Epithelial cell of prostate (primary cell): ENCODE measurements around the gene PROS1.
"Not testable (repeated sequence)": the region's sequence is repeated elsewhere in the genome, so short reads cannot be mapped to it uniquely, and the experiment has no call there.

Experiments
- DNase-seq: peaks from one replicate; pipeline ENCODE4 v3.0.0-alpha.2; 2011; ENCODE audit warnings: low read depth, low spot score
- H3K27ac ChIP-seq: fragments of 450-650 bp; 2 replicates; pipeline ENCODE4 v1.5.1; 2017; ENCODE audit warnings: mild to moderate bottlenecking

PROS1 gene

GRCh38 chr3:93979850-93980676, 6.4 kb upstream of the PROS1 start, which contains the start of gene ARL13B:
Gene ARL13B (plus strand): TSS chr3:93980155. CDS start chr3:93980424, 269 bp downstream.
- H3K27ac ChIP-seq = peak within 1 kb of the TSS; percentile 63
- peak; percentile 93 for DNase-seq

- no peak for DNase-seq
- H3K27ac ChIP-seq = peak overlapping the region; percentile 49
Observed at GRCh38 chr3:93969997-93970396, 3.7 kb downstream of the PROS1 start.

- peak overlapping the region; percentile 49 for H3K27ac ChIP-seq
- DNase-seq = no peak
Observed at GRCh38 chr3:93969443-93969842, 4.3 kb downstream of the PROS1 start.

DNA sequence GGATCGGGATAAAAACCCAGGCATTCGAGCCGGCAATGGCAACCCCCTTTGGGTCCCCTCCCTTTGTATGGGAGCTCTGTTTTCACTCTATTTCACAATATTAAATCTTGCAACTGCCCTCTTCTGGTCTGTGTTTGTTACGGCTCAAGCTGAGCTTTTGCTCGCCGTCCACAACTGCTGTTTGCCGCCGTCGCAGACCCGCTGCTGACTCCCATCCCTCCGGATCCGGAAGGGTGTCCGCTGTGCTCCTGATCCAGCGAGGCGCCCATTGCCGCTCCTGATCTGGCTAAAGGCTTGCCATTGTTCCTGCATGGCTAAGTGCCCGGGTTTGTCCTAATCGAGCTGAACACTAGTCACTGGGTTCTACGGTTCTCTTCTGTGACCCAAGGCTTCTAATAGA, 8.6 kb downstream of the PROS1 start:
- not testable (repeated sequence) for DNase-seq, H3K27ac ChIP-seq

GRCh38 chr3:93962798-93963197, 10.9 kb downstream of the PROS1 start:
- no peak for DNase-seq
- H3K27ac ChIP-seq = no peak overlapping the region

DNA sequence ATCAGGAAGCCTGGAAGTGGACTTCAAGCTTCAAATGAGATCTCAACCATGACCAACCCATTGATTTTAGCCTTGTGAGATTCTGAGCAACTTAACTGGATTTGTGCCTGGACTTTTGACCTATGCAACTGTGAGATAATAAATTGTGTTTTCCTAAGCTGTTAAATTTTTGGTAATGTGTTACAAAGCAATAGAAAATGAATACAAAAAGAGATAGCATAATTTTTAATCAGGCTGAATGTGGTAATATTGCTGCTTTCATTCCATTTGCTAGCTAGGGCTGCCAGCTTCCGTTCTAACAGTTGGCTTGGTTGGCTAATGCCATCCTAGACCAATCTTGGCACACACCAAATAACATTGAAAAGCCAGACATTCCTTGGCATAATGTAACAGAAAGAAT, 12.2 kb downstream of the PROS1 start:
- no peak for DNase-seq
- H3K27ac ChIP-seq = no peak overlapping the region

DNA sequence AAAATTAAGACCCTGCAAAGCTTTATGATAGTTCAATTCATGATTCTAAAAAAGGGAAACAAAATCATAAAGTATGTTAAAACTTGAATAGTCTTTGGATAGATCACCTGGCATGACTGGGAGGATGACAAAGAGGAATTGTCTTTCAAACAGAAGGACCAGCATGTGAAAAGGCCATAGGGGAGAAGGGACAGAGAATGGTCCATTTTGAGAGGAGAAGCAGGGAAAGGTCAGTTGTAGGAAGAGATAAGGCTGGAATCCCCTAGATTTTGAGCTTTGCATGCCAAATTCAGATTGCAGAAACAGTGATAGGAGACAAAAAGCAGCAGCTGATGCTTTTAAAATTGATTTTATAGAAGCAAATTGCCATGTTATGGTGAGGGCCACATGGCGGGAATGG, 12.7 kb downstream of the PROS1 start:
- no peak for DNase-seq
- no peak overlapping the region for H3K27ac ChIP-seq

DNA sequence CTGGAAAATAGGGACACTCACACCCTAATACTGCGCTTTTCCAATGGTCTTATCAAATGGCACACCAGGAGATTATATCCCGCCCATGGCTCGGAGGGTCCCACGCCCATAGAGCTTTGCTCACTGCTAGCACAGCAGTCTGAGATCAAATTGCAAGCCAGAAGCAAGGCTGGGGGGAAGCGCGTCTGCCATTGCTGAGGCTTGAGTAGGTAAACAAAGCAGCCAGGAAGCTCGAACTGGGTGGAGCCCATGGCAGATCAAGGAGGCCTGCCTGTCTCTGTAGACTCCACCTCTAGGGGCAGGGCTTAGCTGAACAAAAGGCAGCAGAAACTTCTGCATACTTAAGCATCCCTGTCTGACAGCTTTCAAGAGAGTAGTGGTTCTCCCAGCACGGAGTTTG, 23.7 kb downstream of the PROS1 start:
- H3K27ac ChIP-seq = not testable (repeated sequence)

DNA sequence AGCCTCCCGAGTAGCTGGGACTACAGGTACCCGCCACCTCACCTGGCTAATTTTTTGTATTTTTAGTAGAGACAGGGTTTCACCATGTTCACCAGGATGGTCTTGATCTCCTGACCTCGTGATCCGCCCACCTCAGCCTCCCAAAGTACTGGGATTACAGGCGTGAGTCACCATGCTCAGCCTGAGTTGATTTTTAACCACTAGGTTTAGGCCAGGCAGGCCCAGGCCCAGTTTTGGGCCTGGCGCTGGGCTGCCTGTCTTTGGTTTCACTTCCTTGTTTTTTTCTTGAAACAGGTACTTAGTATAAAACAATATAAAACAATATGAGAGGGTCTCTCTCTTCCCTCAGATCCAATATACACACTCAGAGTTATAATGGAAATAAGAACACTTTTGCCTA, 36.2 kb downstream of the PROS1 start:
- DNase-seq, H3K27ac ChIP-seq: not testable (repeated sequence)

More for the DNA sequence above, 23.7 kb downstream of the PROS1 start:
- DNase-seq = not testable (repeated sequence)

- no peak for DNase-seq
- H3K27ac ChIP-seq = no peak overlapping the region
Observed at GRCh38 chr3:93936549-93936948, 37.1 kb downstream of the PROS1 start.

GRCh38 chr3:93934366-93935046, 39.2 kb downstream of the PROS1 start:
- no peak overlapping the region for H3K27ac ChIP-seq
- DNase-seq = no peak

GRCh38 chr3:93931597-93932229, 42.0 kb downstream of the PROS1 start:
- DNase-seq = no peak

DNA sequence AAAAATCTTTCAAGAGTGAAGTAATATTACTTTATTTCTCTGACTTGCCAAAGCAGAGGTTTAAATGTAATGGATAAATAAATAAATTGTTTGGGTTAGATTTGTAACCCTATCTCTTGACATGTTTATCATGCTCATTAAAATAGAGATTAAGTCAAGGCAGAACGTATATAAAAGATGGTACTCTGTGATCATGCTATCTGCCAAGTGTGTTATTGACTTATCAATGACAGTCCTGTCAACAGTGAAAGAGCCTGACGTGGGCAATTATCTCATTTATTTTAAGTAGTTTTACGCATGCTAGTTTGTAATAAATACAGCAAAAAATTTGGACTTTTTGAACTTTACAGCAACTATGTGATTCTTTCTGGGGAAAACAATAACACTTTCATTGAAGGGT, 43.7 kb downstream of the PROS1 start:
- DNase-seq = no peak
- no peak overlapping the region for H3K27ac ChIP-seq

More at GRCh38 chr3:93931597-93932229, 42.0 kb downstream of the PROS1 start:
- no peak overlapping the region for H3K27ac ChIP-seq

DNA sequence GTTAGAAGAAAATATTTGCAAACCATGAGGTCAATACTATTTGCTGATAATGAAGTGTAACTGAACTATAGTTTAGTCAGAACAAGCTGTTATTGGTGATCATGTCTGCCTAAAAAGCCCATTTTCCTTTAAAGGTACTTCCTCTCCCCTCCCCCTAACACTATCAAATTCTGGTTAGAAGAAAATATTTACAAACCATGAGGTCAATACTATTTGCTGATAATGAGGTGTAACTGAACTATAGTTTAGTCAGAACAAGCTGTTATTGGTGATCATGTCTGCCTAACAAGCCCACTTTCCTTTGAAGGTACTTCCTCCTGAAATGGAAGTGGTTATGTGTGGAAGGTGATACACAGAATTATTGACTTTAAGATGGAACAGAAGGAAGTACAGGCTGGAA, 46.9 kb downstream of the PROS1 start:
- no peak for DNase-seq

GRCh38 chr3:93924491-93924890, 49.2 kb downstream of the PROS1 start:
- H3K27ac ChIP-seq = no peak overlapping the region
- no peak for DNase-seq

More for the DNA sequence above, 46.9 kb downstream of the PROS1 start:
- H3K27ac ChIP-seq = no peak overlapping the region

DNA sequence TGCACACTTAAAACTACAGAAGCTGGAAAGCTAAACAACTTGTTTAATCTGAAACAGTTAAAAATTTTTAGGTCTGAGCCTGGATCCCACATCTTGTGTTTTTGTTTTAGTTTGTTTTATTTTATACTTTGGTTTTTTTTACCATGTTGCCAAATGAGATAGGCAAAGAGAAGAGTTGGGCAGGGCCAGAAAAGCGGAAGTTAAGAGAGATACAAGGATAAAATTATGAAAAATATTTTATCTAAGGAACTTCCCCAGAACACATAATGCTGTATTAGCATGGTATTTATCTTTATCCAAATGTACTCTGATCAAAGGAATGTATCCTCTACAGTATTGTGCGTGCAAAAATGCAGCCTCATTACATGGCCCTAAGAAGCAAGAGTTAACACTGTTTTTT, 50.7 kb downstream of the PROS1 start:
- no peak for DNase-seq
- H3K27ac ChIP-seq = no peak overlapping the region

- H3K27ac ChIP-seq, DNase-seq: not testable (repeated sequence)
Observed at GRCh38 chr3:93917546-93918029, 56.1 kb downstream of the PROS1 start.

- DNase-seq, H3K27ac ChIP-seq: not testable (repeated sequence)
Observed at GRCh38 chr3:93913623-93914022, 60.1 kb downstream of the PROS1 start.

DNA sequence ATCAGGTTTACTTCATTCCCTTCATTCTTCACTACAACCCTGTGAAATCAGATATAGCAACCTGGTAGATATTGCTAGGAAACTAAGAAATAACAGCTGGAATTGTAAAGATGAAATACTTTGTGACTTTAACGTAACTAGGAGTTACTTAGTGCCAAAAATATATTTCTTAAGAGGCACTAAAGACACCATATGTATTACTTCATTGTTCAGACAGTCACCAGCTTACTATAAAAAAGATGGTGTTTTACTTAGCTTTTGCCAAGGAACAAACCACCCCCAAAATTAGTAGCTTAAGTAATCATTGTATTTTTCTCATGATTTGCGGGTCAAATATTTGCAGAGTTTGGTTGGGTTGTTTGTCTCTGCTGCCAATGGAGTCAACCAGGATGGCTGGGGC, 62.5 kb downstream of the PROS1 start:
- DNase-seq = no peak
- H3K27ac ChIP-seq = no peak overlapping the region

DNA sequence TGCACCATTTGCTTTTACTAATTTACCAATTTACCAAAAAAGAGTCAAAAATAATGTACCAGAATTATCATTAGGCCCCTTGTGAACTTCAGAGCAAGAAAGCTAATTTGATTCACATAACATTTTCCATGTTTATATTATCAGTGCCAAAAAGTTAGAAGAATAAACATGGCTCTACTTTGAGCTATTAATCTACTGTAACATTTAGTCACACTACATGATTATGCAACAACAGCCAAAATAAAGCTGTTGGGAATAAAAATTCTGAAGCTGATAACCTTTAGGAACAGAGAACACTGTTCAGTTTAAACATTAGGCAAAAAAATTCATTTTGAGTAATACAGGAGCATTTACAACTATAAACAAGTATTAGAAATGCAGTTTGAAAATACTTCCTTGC, 63.6 kb downstream of the PROS1 start:
- DNase-seq = no peak
- H3K27ac ChIP-seq = no peak overlapping the region

DNA sequence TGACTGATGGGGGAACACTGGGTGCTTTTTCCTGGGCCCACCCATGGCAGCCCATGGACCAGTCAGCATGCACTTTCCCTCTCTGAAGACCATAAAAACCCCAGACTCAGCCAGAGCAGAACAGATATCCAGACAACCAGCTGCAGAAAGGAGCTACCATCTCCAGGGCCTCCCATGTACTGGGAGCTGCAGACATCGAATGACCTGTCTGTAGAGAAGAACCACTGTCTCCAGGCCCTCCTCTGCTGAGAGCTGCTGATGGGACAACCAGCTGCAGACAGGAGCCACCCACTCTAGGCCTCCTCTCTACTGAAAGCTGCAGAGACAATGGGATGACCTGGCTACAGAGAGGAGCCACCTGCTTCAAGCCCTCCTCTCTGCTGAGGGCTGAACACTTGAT, 66.6 kb downstream of the PROS1 start:
- H3K27ac ChIP-seq = no peak overlapping the region
- DNase-seq = no peak
